ENCODE data around the gene CTBP2.

CTBP2 gene

GRCh38 chr10:125121003-125121402 is 39.4 kb downstream of the CTBP2 start:
- DNase-seq = no peak

- no peak for DNase-seq
Observed at GRCh38 chr10:125120053-125120710, 40.2 kb downstream of the CTBP2 start.

GRCh38 chr10:125118701-125119100 is 41.7 kb downstream of the CTBP2 start:
- DNase-seq = no peak

- no peak for DNase-seq
Observed at GRCh38 chr10:125118011-125118611, 42.3 kb downstream of the CTBP2 start.

GRCh38 chr10:125116652-125117310 is 43.6 kb downstream of the CTBP2 start:
- no peak for DNase-seq

- no peak for DNase-seq
Observed at GRCh38 chr10:125116041-125116649, 44.2 kb downstream of the CTBP2 start.

- no peak for DNase-seq
Observed at GRCh38 chr10:125115409-125115808, 45.0 kb downstream of the CTBP2 start.

GRCh38 chr10:125114761-125115391 is 45.5 kb downstream of the CTBP2 start:
- DNase-seq = no peak

GRCh38 chr10:125113691-125114371 is 46.5 kb downstream of the CTBP2 start:
- no peak for DNase-seq

GRCh38 chr10:125112697-125113494 is 47.5 kb downstream of the CTBP2 start:
- no peak for DNase-seq

- no peak for DNase-seq
Observed at GRCh38 chr10:125111118-125111727, 49.1 kb downstream of the CTBP2 start.

- DNase-seq = no peak
Observed at GRCh38 chr10:125107965-125108580, 52.3 kb downstream of the CTBP2 start.

- DNase-seq = no peak
Observed at GRCh38 chr10:125107166-125107949, 53.0 kb downstream of the CTBP2 start.

GRCh38 chr10:125106586-125106985 is 53.8 kb downstream of the CTBP2 start:
- DNase-seq = no peak

- no peak for DNase-seq
Observed at GRCh38 chr10:125105706-125106255, 54.6 kb downstream of the CTBP2 start.

- no peak for DNase-seq
Observed at GRCh38 chr10:125105155-125105554, 55.2 kb downstream of the CTBP2 start.

- DNase-seq = no peak
Observed at GRCh38 chr10:125104559-125104958, 55.8 kb downstream of the CTBP2 start.

- DNase-seq = no peak
Observed at GRCh38 chr10:125103924-125104323, 56.4 kb downstream of the CTBP2 start.

GRCh38 chr10:125103466-125103865 is 56.9 kb downstream of the CTBP2 start:
- DNase-seq = no peak

GRCh38 chr10:125102821-125103220 is 57.5 kb downstream of the CTBP2 start:
- DNase-seq = no peak

All from T-helper 9 cell (primary cell).